GM19240 (cell line): ENCODE measurements around the gene LRRC26.
A peak's percentile ranks its signal among the peaks of the same experiment; 100 is the strongest.

Experiments used
- DNase-seq: peaks from one replicate; pipeline ENCODE4 v3.0.0; 2011; ENCODE audit warnings: low spot score; ENCODE audit not compliant: insufficient read length

LRRC26 gene

DNA sequence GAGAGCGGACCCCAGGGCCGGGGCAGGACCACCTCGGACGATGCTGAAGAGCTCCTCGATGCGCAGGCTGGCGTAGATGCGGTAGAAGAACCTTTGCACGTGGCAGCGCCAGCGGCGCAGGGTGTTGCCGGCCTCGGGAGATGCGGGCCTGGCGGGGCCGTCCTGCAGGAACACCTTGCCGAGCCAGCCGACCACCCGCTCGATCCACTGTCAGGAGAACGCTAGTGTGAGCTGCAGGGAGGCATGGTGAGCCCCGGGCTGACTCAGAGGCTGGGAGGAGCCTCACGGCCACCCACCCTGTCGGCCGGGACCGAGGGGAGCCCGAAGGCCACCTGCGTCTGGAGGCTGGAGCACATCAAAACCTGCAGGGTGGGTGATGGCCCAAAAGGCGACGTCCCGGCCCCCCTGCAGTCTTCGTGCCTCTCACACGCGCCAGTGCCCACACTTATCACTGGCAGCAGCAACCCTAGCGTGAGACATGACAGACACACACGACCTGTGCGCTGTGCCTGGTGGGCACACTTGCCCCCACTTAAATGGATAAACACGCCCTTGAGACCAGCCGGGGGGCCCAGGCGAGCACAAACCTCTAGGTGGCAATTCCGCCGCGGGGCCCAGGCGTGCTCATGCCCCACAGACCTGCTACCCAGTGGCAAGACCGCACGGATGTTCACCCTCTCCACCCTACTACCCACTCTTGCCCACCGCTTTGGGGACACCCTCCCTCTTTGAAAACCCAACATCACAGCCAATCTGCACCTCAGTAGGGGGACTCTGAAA is 15.2 kb upstream of the LRRC26 start:
- DNase-seq = no peak

DNA sequence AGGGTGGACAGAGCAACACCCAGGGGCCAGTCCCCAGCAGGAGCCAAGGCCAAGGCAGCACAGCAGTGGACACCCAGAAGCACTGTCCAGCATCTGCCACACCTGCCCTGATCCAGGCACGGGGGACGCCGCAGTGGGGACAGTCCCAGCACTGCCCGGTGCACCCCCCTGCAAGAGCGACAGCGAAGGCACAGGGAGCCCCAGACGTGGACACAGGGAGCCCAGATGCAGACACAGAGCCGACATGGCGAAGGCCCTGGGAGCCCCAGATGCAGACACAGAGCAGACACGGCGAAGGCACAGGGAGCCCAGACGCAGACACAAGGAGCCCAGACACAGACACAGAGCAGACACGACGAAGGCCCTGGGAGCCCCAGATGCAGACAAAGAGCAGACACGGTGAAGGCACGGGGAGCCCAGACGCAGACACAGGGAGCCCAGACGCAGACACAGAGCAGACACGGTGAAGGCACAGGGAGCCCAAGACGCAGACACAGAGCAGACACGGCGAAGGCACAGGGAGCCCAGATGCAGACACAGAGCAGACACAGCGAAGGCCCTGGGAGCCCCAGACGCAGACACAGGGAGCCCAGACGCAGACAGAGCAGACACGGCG is 14.2 kb upstream of the LRRC26 start:
- DNase-seq = no peak

DNA sequence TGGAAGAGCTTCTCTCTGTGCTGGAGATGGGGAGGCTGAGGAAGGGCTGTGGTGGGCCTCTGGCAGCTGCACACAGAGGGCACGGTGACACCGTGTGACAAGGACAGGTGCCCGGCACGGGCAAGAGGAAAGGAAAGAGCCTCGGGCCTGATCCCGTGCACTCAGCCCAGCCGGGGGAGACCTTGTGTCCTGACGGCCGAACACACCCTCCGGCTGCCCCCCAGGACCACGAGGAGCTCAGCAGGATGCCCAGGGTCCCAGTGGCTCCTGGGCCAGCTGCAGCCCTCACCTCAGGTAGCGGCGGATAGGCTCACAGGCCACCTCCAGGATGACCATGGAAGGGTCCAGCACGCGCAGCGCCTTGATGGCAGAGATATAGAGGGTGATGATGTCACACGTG is 13.0 kb upstream of the LRRC26 start:
- DNase-seq = no peak

DNA sequence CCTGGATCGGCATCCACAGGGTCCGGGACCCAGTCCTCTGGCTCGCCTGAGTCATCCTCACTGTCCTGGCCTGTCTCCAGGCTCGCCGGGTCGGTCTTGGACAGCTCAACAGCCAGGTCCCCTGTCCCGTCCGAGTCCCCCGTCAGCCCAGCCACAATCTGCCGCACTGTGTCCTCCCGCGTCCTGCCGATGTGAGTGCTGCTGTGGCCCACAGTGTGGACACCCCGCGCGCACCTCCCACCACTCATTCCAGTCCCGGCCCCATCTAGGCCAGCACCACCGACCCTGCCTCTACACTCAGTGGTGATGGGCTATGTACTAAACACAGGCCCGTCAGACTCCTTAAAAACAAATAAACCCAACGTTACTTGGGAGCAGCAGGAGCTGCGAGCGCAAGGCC is 11.8 kb upstream of the LRRC26 start:
- no peak for DNase-seq

DNA sequence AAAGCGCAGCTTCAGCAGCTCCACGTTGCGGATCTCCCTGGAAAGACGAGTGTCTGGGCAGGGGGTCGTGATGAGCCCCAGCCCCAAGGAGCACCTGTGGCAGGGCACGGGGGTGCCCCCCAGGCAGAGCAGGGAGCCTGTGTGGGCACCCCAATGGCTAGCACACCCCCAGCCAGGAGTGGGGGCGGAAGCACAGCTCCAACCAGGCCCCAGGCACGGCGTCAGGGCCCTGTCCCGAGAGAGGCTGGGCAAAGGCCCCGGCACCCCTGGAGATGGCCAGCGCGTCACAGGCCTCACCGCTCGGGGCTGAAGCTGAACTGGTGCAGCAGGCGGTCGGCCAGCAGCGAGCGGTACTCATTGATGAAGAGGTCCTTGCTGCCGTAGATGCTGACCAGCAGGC is 10.6 kb upstream of the LRRC26 start:
- DNase-seq = no peak

DNA sequence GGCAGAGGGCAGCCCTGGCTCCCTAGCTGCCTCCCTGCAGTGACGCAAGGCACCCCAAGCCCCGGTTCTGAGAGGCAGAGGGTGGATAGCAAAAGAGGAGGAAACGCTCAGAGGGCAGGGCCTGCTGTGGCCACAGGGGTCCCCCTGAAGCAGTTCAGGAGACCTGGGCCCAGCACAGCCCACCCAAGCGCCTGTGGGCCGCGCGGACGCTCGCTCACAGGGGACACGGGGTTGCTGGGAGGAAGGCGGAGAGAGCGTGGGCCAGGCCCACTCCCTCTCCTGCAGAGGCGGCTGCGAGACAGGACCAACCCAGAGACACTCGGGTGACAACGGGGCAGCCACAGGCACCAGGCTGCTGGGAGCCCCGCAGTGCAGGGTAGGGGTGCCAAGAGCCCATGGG is 9.9 kb upstream of the LRRC26 start:
- no peak for DNase-seq

DNA sequence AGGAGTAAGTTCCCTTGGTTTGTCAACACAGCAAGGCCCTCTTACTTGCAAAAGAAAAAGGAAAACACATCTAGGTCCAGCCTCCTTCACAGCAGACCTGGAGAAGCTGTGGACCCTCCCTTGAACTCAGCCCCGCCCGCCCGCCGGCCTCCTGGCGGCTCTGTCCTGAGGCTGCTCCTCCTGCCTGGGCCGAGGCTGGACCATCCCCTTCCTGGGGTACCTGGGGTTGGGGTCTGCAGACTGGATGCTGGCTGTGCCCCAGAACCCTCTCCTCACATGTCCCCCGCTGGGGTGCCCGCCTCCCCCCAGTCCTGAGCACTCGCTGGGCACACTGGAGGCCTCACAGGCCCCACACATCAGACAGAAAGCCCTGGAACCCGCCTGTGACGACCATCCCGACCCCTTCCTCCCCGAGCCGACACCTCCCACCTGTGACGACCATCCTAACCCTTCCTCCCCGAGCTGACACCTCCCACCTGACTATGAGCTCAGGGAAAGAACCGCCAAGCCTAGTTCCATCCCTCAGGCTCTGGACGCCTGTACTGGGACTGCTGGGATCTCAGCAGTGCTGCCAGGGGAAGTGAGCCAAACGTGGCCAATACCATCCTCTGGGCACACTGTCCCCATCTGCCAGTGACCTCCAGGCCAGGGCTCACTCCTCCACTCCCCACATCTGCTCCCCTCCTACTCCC is 9.2 kb upstream of the LRRC26 start:
- no peak for DNase-seq

DNA sequence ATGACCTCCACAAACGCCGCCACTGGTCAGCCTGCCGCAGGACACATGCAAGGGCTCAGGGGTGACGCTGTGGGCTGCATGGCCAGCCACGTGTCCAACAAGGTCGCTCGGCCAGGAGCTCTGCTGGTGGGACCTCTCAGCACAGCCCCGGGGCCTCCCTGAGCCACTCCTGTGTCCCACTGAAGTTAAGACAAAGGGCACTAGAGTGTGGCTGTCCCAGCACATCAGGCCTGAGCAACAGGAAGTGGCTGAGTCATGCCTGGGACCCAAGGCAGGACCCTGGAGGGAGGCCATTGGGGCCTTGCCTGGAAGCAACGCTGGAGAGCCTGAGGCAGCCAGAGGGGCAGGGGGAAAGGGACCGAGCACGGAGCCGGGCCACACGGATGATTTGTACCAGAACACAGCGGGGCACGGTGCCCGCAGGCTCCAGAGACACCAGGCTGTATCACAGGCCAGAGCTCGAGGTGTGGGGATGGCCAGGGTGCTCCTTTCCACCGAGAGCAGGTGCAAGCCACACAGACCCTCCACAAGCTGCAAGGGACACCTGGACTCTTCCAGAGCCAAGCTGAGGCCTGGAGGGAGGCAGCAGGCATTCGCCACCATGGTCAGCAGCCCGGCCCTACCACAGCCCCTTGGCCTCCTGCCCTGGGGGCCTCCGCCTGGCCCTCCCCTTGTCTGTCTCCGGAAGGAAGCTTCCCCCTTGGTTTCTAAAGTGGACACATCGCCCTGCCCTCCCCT is 8.5 kb upstream of the LRRC26 start:
- DNase-seq = no peak

DNA sequence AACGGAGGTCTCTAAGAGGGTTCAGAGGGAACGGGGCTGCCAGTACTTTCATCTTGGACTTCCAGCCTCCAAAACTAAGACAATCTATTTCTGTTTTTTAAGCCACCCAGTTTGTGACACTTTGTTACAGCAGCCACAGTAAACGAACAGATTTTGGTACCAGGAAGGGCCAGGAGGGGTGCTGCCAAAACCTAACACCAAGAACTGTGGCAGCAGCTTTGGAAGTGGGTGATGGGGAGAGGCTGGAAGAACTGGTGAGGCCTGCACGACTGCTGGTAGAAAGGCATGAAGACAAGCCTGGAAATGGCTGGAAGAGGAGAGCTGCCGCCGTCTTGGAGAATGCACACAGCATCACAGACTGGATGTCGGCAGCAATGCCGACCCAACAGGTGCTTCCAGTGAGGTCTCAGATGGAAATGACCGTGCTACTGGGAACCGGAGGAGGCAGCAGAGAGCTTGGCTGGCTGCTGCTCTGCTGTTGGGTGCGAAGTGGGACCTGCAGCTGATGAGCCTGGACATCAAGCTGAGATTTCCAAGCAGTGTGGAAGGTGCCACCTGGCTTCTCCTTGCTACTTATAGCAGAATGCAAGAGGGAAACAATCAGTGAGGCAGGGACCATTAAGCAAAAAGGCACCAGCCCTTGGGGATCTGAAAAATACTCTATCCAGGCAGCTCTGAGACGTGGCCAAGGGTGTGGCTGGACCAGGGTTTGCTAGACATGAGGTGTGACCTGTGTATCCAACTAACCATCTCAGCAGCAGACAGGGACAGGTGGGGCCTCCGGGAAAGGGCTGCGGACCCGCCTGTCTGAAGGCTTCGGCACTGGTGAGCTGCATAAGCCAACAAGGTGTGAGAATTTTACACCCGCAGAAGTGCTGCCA is 6.7 kb upstream of the LRRC26 start:
- peak; percentile 87 for DNase-seq

DNA sequence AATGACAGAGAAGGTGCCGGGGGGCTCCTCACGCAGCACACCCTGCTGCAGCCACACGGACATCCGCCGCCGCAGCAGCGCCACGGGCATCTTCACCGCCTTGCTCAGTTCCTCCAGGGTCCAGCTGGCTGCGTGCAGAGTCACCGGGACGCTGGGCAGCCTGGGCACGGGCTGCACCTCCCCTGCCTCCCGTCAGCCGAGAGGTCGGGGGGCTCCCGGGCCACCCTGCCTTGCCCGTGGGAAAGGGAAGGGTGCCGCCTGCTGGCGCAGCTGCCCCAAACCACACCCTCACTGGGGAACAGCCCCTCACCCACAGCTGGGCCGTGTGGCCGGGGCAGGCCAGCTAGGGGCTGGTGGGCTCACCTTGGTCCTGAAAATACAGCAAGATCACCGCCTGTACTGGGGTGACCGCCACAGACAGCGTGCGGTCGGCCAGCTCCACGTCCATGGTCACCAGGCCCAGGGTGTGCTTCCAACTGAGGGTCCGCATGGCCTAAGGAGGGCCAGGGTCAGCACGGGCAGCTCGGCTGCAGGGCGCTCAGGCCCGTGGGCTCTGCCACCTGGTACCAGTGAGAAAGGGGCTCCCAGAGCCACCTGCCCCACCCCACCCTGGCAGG is 5.6 kb upstream of the LRRC26 start:
- no peak for DNase-seq

DNA sequence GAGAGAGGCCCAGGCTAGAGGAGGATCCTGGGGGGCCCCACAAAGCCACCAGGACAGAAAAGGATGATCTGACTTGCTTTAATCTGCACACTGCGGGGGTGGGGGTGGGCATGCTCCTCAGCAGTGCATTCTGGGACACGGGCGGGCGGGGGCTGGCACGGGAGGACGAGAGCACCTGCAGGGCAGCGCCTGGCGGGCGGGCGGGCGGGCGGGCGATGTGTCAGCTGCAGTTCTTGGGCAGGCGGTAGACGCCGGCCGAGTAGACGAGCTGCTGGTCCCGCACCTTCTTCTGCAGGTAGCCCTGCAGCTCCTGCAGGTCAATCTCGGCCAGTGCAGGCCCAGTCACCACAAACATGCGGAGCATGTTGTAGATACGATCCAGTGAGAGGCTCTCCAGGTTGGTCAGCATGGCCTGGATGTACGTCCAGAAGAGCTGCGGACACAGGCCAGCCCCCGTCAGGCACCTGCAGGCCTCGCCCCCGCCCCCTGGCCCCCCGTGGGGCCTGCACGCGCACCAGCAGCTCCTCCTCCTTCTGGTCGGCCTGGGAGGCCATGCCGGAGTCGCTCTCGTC is 5.0 kb upstream of the LRRC26 start:
- no peak for DNase-seq

DNA sequence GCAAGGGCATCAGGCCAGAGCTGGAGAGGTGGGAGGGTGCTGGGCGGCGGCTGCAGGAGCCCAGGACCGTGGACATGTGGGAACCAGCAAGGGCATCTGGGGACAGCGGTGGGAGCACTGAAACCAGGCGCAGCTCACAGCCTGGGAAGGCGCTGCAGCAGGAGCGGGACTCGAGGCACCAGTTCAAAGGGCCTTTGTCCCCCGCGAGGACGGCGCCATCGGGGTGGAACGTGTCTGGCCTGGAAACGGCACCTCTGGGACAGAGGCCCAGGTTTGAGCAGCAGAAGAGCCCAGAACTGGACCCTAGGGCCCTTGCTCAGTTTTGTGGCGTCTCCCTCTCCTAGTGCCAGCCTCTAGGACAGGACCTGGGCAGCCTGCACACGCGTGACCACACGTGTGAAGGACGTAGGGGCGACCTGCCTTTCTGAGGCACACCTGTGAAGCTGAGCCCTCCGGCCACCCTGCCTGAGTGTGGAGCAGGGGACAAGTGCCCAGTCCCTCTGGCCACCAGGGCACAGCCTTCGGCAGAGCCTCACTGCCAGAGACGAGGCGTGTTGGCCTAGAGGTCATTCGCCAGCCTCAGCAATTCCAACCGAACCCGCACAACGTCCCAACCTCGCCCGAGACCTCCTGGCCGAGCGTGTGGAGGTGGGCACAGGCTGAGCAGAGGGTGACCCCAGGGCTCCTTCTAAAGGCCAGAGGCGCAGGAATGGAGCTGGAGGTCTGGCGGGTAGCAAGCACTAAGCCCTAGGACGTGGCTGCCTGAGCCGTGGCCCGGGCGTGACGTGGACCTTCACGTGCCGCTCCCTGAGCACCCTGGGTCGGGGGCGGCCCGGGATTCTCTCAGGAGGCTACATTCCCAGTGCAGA is 4.2 kb upstream of the LRRC26 start:
- no peak for DNase-seq

DNA sequence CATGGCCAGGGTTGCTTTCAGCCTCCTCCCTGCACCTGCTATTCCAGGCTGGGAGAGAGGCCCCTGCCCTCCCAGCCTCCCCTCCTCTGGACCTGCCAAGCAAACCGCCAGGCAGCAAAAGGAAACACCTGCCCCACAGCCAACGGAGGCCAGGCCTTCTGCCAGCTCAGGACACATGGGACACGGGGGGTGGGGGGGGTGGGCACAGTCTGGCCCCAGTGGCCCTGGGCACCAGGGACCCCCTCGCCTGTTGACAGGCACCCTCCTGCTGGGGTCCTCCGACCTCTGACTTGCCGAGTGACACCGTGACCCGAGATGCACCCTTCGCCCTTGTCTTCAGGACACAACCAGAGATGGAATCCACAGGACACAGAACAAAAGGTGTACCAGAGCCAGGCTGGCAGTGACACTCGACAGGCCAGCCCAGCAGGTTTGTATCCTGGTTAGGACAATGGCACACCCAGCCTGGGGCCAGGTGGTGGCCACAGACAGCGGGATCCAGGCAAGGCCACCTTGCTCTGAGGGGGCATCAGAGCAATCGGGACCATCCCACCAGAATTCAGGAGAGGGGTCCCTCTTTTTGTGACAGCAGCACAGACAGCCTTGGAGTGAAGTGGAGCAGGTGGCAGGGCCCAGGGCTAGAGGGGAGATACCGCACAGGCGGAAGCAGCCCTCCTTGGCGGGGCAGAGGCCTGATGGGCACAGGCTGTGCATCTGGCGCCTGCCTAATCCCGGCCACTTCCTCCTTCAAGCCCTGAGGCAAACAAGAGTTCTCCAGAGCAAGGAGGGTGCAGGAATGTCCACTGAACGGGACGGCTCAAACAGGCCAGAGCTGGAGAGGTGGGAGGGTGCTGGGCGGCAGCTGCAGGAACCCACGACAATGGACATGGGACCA is 3.3 kb upstream of the LRRC26 start:
- no peak for DNase-seq

DNA sequence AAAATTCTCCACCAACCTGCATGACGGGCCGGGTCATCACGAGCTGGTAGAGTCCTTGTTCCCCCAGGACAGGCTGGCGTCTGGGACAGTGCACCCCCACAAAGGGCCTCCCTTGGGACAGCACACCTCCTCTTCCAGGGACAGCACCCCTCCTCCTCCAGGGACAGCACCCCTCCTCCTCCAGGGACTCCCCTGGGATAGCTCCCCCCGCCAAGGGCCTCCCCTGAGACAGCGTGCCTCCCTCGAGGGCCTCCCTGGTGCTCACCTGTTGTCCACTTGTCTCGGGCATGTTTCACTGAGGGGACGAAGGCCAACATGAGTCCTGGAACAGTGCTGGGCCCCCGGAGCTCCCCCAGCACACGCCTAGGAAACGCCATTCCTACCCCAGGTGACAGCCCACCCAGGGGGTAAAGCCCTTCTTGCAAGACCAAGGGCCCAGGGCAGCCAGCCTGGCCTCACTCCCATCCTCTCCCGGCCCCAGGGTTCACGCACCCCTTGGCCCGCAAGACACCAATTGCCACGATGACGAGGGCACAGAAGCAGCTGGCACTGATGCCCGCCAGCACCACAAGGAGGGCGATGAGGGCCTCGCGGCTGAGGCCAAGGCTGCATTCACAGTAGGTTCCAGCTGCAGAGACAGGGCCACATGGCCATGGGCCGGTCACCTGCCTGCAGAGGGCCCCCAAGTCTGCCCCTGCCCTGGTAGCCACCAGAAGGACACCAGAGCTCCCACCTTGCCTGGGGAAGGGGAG is 1.5 kb upstream of the LRRC26 start:
- no peak for DNase-seq

DNA sequence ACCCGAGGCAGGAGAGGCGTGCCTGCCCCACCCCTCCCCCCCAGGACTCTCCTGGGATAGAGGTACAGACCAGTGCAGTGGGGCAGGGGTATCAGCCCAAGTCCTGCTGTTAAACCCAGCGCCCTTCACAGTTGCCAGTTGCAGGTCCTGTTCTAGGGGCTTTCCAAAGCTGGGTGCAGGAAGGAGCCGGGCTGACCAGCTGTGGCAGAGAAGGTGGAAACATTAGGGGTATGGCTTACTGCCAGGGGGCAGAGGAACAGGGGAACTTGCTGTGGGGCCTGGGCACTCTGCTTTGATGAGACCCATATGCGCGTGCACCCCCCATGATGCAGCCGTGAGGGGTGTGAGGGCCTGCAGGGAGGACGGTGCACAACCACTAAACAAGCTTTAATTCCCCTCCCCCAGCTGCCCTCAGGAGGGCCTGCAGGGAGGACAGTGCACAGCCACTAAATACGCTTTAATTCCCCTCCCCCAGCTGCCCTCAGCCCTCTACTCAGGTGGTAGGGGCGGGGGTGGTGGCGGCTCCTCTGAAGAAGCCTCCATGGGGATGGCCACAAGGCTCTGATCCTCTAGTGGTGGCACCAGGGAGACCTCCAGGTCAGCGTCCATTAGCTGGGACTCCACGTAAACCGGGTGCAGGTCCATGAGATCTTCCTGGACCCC is 766 bp upstream of the LRRC26 start:
- no peak for DNase-seq

DNA sequence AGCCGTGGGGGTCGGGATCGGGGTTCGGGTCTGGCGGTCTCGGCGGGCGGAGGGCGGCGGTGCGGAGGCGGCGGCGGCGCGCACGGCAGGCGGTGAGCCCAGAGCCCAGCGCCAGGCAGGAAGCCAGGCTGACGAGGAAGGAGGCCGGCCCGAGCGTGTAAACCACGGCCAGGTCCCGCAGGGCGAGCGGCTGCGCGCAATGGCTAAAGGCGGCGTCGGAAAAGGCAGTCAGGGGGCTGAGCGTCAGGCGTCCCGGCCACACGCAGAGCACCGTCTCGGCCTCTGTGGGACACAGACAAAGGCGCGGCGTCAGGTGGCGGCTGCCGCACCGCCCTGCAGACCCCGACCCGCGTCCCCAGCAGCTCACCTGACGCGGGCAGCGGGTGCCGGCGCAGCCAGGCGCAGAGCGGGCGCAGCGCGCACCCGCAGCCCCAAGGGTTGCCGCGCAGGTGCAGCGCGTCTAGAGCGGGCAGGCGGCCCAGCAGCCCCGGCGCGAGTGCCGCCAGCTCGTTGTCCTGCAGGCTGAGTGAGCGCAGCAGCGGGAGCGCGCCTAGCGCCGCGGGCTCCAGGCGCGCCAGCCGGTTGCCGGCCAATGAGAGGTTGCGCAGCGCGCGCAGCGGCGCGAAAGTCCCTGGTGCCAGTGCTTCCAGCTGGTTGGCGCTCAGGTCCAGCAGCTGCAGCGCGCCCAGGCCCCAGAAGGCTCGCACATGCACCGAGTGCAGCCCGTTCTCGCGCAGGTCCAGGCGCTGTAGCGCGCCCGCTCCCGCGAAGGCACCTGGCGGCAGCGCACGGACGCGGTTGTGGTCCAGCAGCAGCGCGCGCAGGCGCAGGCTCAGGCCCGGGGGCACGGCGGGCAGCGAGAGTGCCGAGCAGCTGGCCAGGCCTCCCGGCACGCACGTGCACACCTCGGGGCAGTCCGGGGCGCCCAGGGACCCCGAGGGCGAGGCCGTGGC is 671 bp downstream of the LRRC26 start:
- no peak for DNase-seq
